Measurements from ENCODE around the gene IL12RB1. TPM values are rescaled to one million over a fixed set of nuclear protein-coding genes. Genes with fewer than 3 reads are reported as not detected.

Gene IL12RB1
- total RNA-seq, 4 donors from 2014 or later, result 1.0 to 4.8 (median 1.9) TPM

GRCh38 chr19:18069383-18069782 is 17.4 kb downstream of the IL12RB1 start:
- Histone ChIP-seq H3K4me1 (no peaks in the 10 kb centered on the region), H3K36me3 (no peaks in the 10 kb centered on the region), H3K9me3 (no peaks in the 10 kb centered on the region), H3K27ac (no peak overlapping the region), H3K27me3 (no peaks in the 10 kb centered on the region), H3K4me3 (no peak overlapping the region)
- TF ChIP-seq POLR2A (IDR thresholded peaks at IDR 0.05) (no peak), EP300 (IDR thresholded peaks at IDR 0.05) (no peak)
- TF ChIP-seq, protein P1, sequence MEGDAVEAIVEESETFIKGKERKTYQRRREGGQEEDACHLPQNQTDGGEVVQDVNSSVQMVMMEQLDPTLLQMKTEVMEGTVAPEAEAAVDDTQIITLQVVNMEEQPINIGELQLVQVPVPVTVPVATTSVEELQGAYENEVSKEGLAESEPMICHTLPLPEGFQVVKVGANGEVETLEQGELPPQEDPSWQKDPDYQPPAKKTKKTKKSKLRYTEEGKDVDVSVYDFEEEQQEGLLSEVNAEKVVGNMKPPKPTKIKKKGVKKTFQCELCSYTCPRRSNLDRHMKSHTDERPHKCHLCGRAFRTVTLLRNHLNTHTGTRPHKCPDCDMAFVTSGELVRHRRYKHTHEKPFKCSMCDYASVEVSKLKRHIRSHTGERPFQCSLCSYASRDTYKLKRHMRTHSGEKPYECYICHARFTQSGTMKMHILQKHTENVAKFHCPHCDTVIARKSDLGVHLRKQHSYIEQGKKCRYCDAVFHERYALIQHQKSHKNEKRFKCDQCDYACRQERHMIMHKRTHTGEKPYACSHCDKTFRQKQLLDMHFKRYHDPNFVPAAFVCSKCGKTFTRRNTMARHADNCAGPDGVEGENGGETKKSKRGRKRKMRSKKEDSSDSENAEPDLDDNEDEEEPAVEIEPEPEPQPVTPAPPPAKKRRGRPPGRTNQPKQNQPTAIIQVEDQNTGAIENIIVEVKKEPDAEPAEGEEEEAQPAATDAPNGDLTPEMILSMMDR (IDR thresholded peaks at IDR 0.05), result no peak
- DNase-seq (ENCODE audit: low spot score in 2 of 2), result no peak
- 84 to 85% methylated on average over 11 to 15 of the region's 15 CpGs for WGBS, 2 donors

- no peak for DNase-seq (ENCODE audit: low spot score in 2 of 2)
- Histone ChIP-seq H3K9me3 (no peaks in the 10 kb centered on the region), H3K27ac (no peak overlapping the region), H3K4me3 (no peak overlapping the region), H3K36me3 (no peaks in the 10 kb centered on the region), H3K4me1 (no peaks in the 10 kb centered on the region), H3K27me3 (no peaks in the 10 kb centered on the region)
- TF ChIP-seq POLR2A (IDR thresholded peaks at IDR 0.05), result no peak
- TF ChIP-seq EP300 (IDR thresholded peaks at IDR 0.05), result no peak
- TF ChIP-seq, protein P1 (IDR thresholded peaks at IDR 0.05), result no peak
- 86 to 95% methylated on average over 5 of the region's 5 CpGs for WGBS, 2 donors
These were observed 18.3 kb downstream of the IL12RB1 start for GRCh38 chr19:18068395-18068794.

DNA sequence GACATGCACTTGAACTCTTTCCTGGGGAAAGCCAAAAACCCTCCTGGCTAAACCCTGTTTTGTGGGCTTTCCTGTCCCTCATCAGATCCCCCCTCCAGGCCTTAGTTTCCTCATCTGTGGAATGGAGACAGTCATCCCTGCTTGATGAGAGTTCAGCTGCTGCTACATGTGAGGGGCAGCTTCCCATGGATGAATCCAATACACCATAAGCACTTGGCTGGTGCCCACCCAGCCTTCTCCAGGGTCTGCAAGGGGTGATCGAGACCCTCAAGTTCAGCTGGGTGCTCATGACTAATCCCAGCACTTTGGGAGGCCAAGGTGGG is 21.6 kb downstream of the IL12RB1 start:
- WGBS, 2 donors, result 100% methylated on average over 1 of the region's 1 CpG; no CpG with 5 or more reads in 1 of the 2 donors
- Histone ChIP-seq H3K9me3 (no peaks in the 10 kb centered on the region), H3K4me3 (no peak overlapping the region), H3K27ac (no peak overlapping the region), H3K27me3 (no peaks in the 10 kb centered on the region), H3K36me3 (no peaks in the 10 kb centered on the region), H3K4me1 (no peaks in the 10 kb centered on the region)
- DNase-seq (ENCODE audit: low spot score in 2 of 2), result no peak
- TF ChIP-seq POLR2A (IDR thresholded peaks at IDR 0.05), result no peak
- no peak for TF ChIP-seq EP300 (IDR thresholded peaks at IDR 0.05)
- TF ChIP-seq, protein P1 (IDR thresholded peaks at IDR 0.05), result no peak

- TF ChIP-seq EP300 (IDR thresholded peaks at IDR 0.05) (no peak), POLR2A (IDR thresholded peaks at IDR 0.05) (no peak)
- TF ChIP-seq, protein P1 (IDR thresholded peaks at IDR 0.05), result no peak
- no peaks in the 10 kb centered on the region for H3K9me3 ChIP-seq
These were observed 23.3 kb downstream of the IL12RB1 start for GRCh38 chr19:18063463-18063862.

DNA sequence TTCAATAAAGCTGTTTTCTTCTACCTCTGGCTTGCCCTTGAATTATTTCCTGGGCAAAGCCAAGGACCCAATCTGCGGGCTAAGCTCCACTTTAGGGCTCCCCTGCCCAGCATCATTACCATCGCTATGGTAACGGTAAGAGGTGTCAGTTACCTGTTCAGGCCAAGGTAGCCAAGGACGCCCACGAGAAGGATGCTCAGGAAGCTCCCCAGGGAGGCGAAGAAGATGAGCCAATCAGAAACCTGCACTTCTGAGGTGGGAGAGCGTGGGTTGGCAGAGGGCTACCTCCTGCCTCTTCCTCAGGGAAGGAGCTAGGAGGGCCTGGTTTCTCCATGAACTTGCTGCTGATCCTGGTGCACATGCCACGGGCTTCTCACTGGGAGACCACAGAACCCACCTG is 24.7 kb downstream of the IL12RB1 start:
- H3K9me3 ChIP-seq, result no peaks in the 10 kb centered on the region
- no peak overlapping the region for H3K4me3 ChIP-seq
- WGBS, 2 donors, result 49 to 63% methylated on average over 8 of the region's 8 CpGs
- TF ChIP-seq, protein P1 (IDR thresholded peaks at IDR 0.05), result no peak
- TF ChIP-seq EP300 (IDR thresholded peaks at IDR 0.05) (no peak), POLR2A (IDR thresholded peaks at IDR 0.05) (no peak)
- no peak overlapping the region for H3K27ac ChIP-seq
- H3K27me3 ChIP-seq, result no peaks in the 10 kb centered on the region
- DNase-seq (ENCODE audit: low spot score in 2 of 2), result no peak
- H3K4me1 ChIP-seq, result peaks cover 0 to 15% (median 5%) of the 10 kb centered on the region in 4 donors
- H3K36me3 ChIP-seq, result no peaks in the 10 kb centered on the region

More at GRCh38 chr19:18063463-18063862, 23.3 kb downstream of the IL12RB1 start:
- Histone ChIP-seq H3K36me3 (no peaks in the 10 kb centered on the region), H3K4me3 (no peak overlapping the region), H3K4me1 (peaks cover 0 to 4% (median 2%) of the 10 kb centered on the region in 4 donors), H3K27ac (no peak overlapping the region), H3K27me3 (no peaks in the 10 kb centered on the region)
- 74 to 88% methylated on average over 5 of the region's 5 CpGs for WGBS, 2 donors
- no peak for DNase-seq (ENCODE audit: low spot score in 2 of 2)
